NT2/D1 (cell line): ENCODE measurements around the gene UNC5B.

Experiments
- SUZ12 ChIP-seq: IDR thresholded peaks from 2 replicates; pipeline ENCODE4 v1.6.1; 2011; ENCODE audit not compliant: insufficient read length, insufficient read depth; ENCODE audit errors: extremely low read depth
- YY1 ChIP-seq: IDR thresholded peaks from 2 replicates; pipeline ENCODE4 v1.6.1; 2011; ENCODE audit not compliant: insufficient read length, insufficient read depth
- ZNF274 ChIP-seq: IDR thresholded peaks from 2 replicates; pipeline ENCODE4 v1.6.1; 2011; ENCODE audit warnings: mild to moderate bottlenecking, low read depth, low read length

- TF ChIP-seq ZNF274 (no peak), YY1 (no peak), SUZ12 (no peak)
Observed at GRCh38 chr10:71191019-71191418, 21.4 kb upstream of the UNC5B start.
